SK-N-SH treated with all-trans-retinoic acid at 6 μM for 48 hours (cell line): Measurements from ENCODE around the gene SFT2D3.

Experiments
- ARNTL ChIP-seq: fragments of 450-650 bp; formaldehyde crosslinking; IDR thresholded peaks from 2 replicates; pipeline ENCODE4 v1.5.0; 2020; ENCODE audit warnings: low read depth, mild to moderate bottlenecking, moderate library complexity, borderline replicate concordance
- BACH2 ChIP-seq: fragments of 250-450 bp; sonication (Bioruptor Pico); IDR thresholded peaks from 2 replicates; pipeline ENCODE4 v1.9.0; 2021; ENCODE audit warnings: mild to moderate bottlenecking, borderline replicate concordance
- CSDC2 ChIP-seq: fragments of 250-450 bp; sonication (Bioruptor Pico); IDR thresholded peaks from 2 replicates; pipeline ENCODE4 v1.5.0; 2020; ENCODE audit warnings: mild to moderate bottlenecking, moderate library complexity
- ESRRG ChIP-seq: fragments of 250-450 bp; sonication (Bioruptor Pico); IDR thresholded peaks from 2 replicates; pipeline ENCODE4 v1.6.1; 2021; ENCODE audit warnings: mild to moderate bottlenecking
- GLIS3 ChIP-seq: fragments of 250-450 bp; sonication (Bioruptor Pico); IDR thresholded peaks from 2 replicates; pipeline ENCODE4 v1.5.0; 2020; ENCODE audit warnings: mild to moderate bottlenecking, moderate library complexity
- PATZ1 ChIP-seq: fragments of 250-450 bp; sonication (Bioruptor Pico); IDR thresholded peaks from 2 replicates; pipeline ENCODE4 v1.8.0; 2020; ENCODE audit warnings: mild to moderate bottlenecking, moderate library complexity, borderline replicate concordance
- RARB ChIP-seq: fragments of 250-450 bp; sonication (Bioruptor Pico); IDR thresholded peaks from 2 replicates; pipeline ENCODE4 v1.8.0; 2021; ENCODE audit warnings: mild to moderate bottlenecking, moderate library complexity
- TOX ChIP-seq: fragments of 250-450 bp; sonication (Bioruptor Pico); IDR thresholded peaks from 2 replicates; pipeline ENCODE4 v1.8.0; 2021; ENCODE audit warnings: mild to moderate bottlenecking, moderate library complexity, borderline replicate concordance
- ZFP3 ChIP-seq: fragments of 250-450 bp; sonication (Bioruptor Pico); IDR thresholded peaks from 2 replicates; pipeline ENCODE4 v1.5.0; 2020; ENCODE audit warnings: mild to moderate bottlenecking, moderate library complexity
- TF ChIP-seq, protein P1 (sequence below): fragments of 250-450 bp; sonication (Bioruptor Pico); IDR thresholded peaks from 2 replicates; pipeline ENCODE4 v1.5.0; 2020; ENCODE audit warnings: mild to moderate bottlenecking, moderate library complexity

DNA sequence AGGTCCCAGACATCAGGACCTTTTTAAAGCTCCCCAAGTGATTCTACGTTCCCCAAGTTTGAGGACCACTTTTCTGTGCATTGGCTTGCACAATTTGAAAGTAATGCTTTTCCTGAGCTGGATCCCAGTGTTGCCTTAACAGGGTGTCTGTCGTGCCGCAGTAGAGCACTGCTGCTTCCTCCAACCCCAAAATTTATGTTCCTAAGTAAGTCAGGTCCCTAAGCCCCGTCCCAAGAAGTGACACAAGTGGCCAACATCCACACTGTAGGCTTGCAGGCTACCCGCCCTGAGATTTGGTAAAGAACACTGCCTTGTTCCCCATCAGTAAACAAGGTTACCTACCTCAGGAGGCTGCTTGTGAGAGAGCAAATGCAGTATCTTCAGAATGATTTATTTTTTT is 2.0 kb downstream of the SFT2D3 start:
- TF ChIP-seq, protein P1, sequence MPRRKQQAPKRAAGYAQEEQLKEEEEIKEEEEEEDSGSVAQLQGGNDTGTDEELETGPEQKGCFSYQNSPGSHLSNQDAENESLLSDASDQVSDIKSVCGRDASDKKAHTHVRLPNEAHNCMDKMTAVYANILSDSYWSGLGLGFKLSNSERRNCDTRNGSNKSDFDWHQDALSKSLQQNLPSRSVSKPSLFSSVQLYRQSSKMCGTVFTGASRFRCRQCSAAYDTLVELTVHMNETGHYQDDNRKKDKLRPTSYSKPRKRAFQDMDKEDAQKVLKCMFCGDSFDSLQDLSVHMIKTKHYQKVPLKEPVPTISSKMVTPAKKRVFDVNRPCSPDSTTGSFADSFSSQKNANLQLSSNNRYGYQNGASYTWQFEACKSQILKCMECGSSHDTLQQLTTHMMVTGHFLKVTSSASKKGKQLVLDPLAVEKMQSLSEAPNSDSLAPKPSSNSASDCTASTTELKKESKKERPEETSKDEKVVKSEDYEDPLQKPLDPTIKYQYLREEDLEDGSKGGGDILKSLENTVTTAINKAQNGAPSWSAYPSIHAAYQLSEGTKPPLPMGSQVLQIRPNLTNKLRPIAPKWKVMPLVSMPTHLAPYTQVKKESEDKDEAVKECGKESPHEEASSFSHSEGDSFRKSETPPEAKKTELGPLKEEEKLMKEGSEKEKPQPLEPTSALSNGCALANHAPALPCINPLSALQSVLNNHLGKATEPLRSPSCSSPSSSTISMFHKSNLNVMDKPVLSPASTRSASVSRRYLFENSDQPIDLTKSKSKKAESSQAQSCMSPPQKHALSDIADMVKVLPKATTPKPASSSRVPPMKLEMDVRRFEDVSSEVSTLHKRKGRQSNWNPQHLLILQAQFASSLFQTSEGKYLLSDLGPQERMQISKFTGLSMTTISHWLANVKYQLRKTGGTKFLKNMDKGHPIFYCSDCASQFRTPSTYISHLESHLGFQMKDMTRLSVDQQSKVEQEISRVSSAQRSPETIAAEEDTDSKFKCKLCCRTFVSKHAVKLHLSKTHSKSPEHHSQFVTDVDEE = no peak
- no peak for TF ChIP-seq ARNTL
- no peak for TF ChIP-seq CSDC2 (CRISPR knock-in tag)
- TF ChIP-seq TOX (CRISPR knock-in tag) = no peak
- no peak for TF ChIP-seq GLIS3
- TF ChIP-seq ESRRG = no peak
- no peak for TF ChIP-seq PATZ1
- TF ChIP-seq ZFP3 = no peak
- no peak for TF ChIP-seq BACH2 (CRISPR knock-in tag)
- no peak for TF ChIP-seq RARB (CRISPR knock-in tag)
